GM21526 (cell line): ENCODE measurements around the gene LACRT.
A peak's percentile ranks its signal among the peaks of the same experiment; 100 is the strongest.
"Not testable (repeated sequence)": the region's sequence is repeated elsewhere in the genome, so short reads cannot be mapped to it uniquely, and the experiment has no call there.

ENCODE experiments used
- ATAC-seq: cut with Tn5 transposase; IDR thresholded peaks from one replicate; pipeline ENCODE4 v1.9.1; 2021; ENCODE audit warnings: moderate library complexity; ENCODE audit not compliant: unreplicated experiment, low FRiP score

LACRT gene

GRCh38 chr12:54634795-54635194, at the start of gene LACRT:
Gene LACRT (minus strand): TSS chr12:54634895. CDS start chr12:54634841, 54 bp downstream.
- ATAC-seq, result no peak

- no peak for ATAC-seq
Observed at GRCh38 chr12:54683398-54683797, 48.7 kb upstream of the LACRT start.

- ATAC-seq, result no peak
Observed at GRCh38 chr12:54682674-54683073, 48.0 kb upstream of the LACRT start.

GRCh38 chr12:54680374-54680773, 45.7 kb upstream of the LACRT start:
- peak; percentile 81 for ATAC-seq

- no peak for ATAC-seq
Observed at GRCh38 chr12:54678131-54678530, 43.4 kb upstream of the LACRT start.

- no peak for ATAC-seq
Observed at GRCh38 chr12:54667945-54668344, 33.2 kb upstream of the LACRT start.

GRCh38 chr12:54666008-54666407, 31.3 kb upstream of the LACRT start:
- no peak for ATAC-seq

GRCh38 chr12:54665022-54665635, 30.4 kb upstream of the LACRT start:
- not testable (repeated sequence) for ATAC-seq

GRCh38 chr12:54663603-54664002, 28.9 kb upstream of the LACRT start:
- ATAC-seq, result no peak

- no peak for ATAC-seq
Observed at GRCh38 chr12:54662026-54662425, 27.3 kb upstream of the LACRT start.

GRCh38 chr12:54661048-54661447, 26.4 kb upstream of the LACRT start:
- no peak for ATAC-seq

- no peak for ATAC-seq
Observed at GRCh38 chr12:54660320-54660962, 25.7 kb upstream of the LACRT start.

GRCh38 chr12:54658306-54659264, 23.9 kb upstream of the LACRT start:
- ATAC-seq, result peak; percentile 90

- no peak for ATAC-seq
Observed at GRCh38 chr12:54657105-54657607, 22.5 kb upstream of the LACRT start.

- ATAC-seq, result no peak
Observed at GRCh38 chr12:54654926-54655325, 20.2 kb upstream of the LACRT start.

GRCh38 chr12:54653025-54653424, 18.3 kb upstream of the LACRT start:
- no peak for ATAC-seq

- ATAC-seq, result no peak
Observed at GRCh38 chr12:54650889-54651288, 16.2 kb upstream of the LACRT start.

- no peak for ATAC-seq
Observed at GRCh38 chr12:54650409-54650808, 15.7 kb upstream of the LACRT start.

GRCh38 chr12:54649825-54650224, 15.1 kb upstream of the LACRT start:
- ATAC-seq, result no peak

GRCh38 chr12:54648265-54648664, 13.6 kb upstream of the LACRT start, which contains the start of gene DCD:
Gene DCD (minus strand): TSS chr12:54648365. CDS start chr12:54648303, 62 bp downstream.
- ATAC-seq, result no peak

- ATAC-seq, result no peak
Observed at GRCh38 chr12:54641554-54641953, 6.9 kb upstream of the LACRT start.
